ENCODE results near the gene ARHGAP22. TPM values are rescaled to one million over a fixed set of nuclear protein-coding genes. Genes with fewer than 3 reads are reported as not detected.

Gene ARHGAP22
- total RNA-seq, 4 donors from 2014 or later: 0.26 to 3.6 (median 3.0) TPM; not detected in 1

- Histone ChIP-seq H3K36me3 (no peaks in the 10 kb centered on the region), H3K9me3 (no peaks in the 10 kb centered on the region), H3K4me3 (no peak overlapping the region), H3K27me3 (no peaks in the 10 kb centered on the region), H3K27ac (no peak overlapping the region), H3K4me1 (no peaks in the 10 kb centered on the region)
- TF ChIP-seq CTCF (IDR thresholded peaks at IDR 0.05) (no peak), POLR2A (IDR thresholded peaks at IDR 0.05) (no peak)
- intact Hi-C loops (cut with DNase I; ENCODE audit: low total_unique reads): no loop called here
- no peak for DNase-seq
These were observed 125.7 kb downstream of the ARHGAP22 start for GRCh38 chr10:48478980-48479811.

- Histone ChIP-seq H3K9me3 (no peaks in the 10 kb centered on the region), H3K27ac (no peak overlapping the region), H3K4me3 (no peak overlapping the region), H3K36me3 (no peaks in the 10 kb centered on the region), H3K4me1 (no peaks in the 10 kb centered on the region), H3K27me3 (no peaks in the 10 kb centered on the region)
- TF ChIP-seq POLR2A (IDR thresholded peaks at IDR 0.05) (no peak), CTCF (IDR thresholded peaks at IDR 0.05) (no peak)
- intact Hi-C loops (cut with DNase I; ENCODE audit: low total_unique reads): no loop called here
- no peak for DNase-seq
These were observed 126.4 kb downstream of the ARHGAP22 start for GRCh38 chr10:48478469-48478868.

- no peak for TF ChIP-seq CTCF (IDR thresholded peaks at IDR 0.05)
- no peak for TF ChIP-seq POLR2A (IDR thresholded peaks at IDR 0.05)
- no peaks in the 10 kb centered on the region for H3K4me1 ChIP-seq
- H3K27ac ChIP-seq: no peak overlapping the region
- no peaks in the 10 kb centered on the region for H3K36me3 ChIP-seq
- DNase-seq: no peak
- no peaks in the 10 kb centered on the region for H3K27me3 ChIP-seq
- intact Hi-C loops (cut with DNase I; ENCODE audit: low total_unique reads): no loop called here
- H3K9me3 ChIP-seq: no peaks in the 10 kb centered on the region
- no peak overlapping the region for H3K4me3 ChIP-seq
These were observed 127.3 kb downstream of the ARHGAP22 start for GRCh38 chr10:48477616-48478015.

- DNase-seq: no peak
- Histone ChIP-seq H3K9me3 (no peaks in the 10 kb centered on the region), H3K27ac (no peak overlapping the region), H3K27me3 (no peaks in the 10 kb centered on the region), H3K36me3 (no peaks in the 10 kb centered on the region), H3K4me1 (no peaks in the 10 kb centered on the region), H3K4me3 (no peak overlapping the region)
- intact Hi-C loops (cut with DNase I; ENCODE audit: low total_unique reads): no loop called here
- TF ChIP-seq CTCF (IDR thresholded peaks at IDR 0.05): no peak
- TF ChIP-seq POLR2A (IDR thresholded peaks at IDR 0.05): no peak
These were observed 127.7 kb downstream of the ARHGAP22 start for GRCh38 chr10:48477141-48477540.

- H3K27me3 ChIP-seq: no peaks in the 10 kb centered on the region
- H3K4me3 ChIP-seq: no peak overlapping the region
- H3K27ac ChIP-seq: no peak overlapping the region
- no peak for TF ChIP-seq CTCF (IDR thresholded peaks at IDR 0.05)
- no peak for TF ChIP-seq POLR2A (IDR thresholded peaks at IDR 0.05)
- H3K36me3 ChIP-seq: no peaks in the 10 kb centered on the region
- H3K4me1 ChIP-seq: no peaks in the 10 kb centered on the region
- no peaks in the 10 kb centered on the region for H3K9me3 ChIP-seq
- peak in 1 of 2 donors; percentile 3 for DNase-seq
- intact Hi-C loops (cut with DNase I; ENCODE audit: low total_unique reads): no loop called here
These were observed 128.4 kb downstream of the ARHGAP22 start for GRCh38 chr10:48476279-48476982.
